Activated CD4-positive, alpha-beta T cell treated with anti-CD3 and anti-CD28 coated beads for 36 hours (primary cell): Measurements from ENCODE around the gene BARX2. TPM values are rescaled to one million over a fixed set of nuclear protein-coding genes. Genes with fewer than 3 reads are reported as not detected.

Experiments
- ATAC-seq: fragments of 200-7000 bp; cut with Tn5 transposase; one replicate; pipeline ENCODE4 v1.10.0; 2021; ENCODE audit warnings: mild to moderate bottlenecking, moderate library complexity
- CTCF ChIA-PET: fragments of 350-600 bp; sonication (Branson Sonifier 250); formaldehyde crosslinking; loops from one replicate; lab custom pipeline; 2021; ENCODE audit warnings: antibody characterized with exemption; lab: Charles Lee
- POLR2A ChIA-PET: fragments of 350-600 bp; sonication (Branson Sonifier 250); formaldehyde crosslinking; loops from one replicate; lab custom pipeline; 2021; ENCODE audit warnings: antibody characterized with exemption, inconsistent platforms; lab: Charles Lee
- DNase-seq: peaks from one replicate; pipeline ENCODE4 v3.0.0-alpha.2; 2020
- H3K27ac Mint-ChIP-seq: one replicate; pipeline ENCODE4 v1.8.0; 2021; ENCODE audit warnings: mixed read lengths
- H3K27me3 Mint-ChIP-seq: one replicate; pipeline ENCODE4 v1.8.0; 2021; ENCODE audit warnings: mixed read lengths
- H3K36me3 Mint-ChIP-seq: one replicate; pipeline ENCODE4 v1.8.0; 2021; ENCODE audit warnings: low read depth, mixed read lengths
- H3K4me1 Mint-ChIP-seq: one replicate; pipeline ENCODE4 v1.8.0; 2021; ENCODE audit warnings: mixed read lengths
- H3K4me3 Mint-ChIP-seq: one replicate; pipeline ENCODE4 v1.8.0; 2021; ENCODE audit warnings: mild to moderate bottlenecking, moderate library complexity, mixed read lengths
- H3K9me3 Mint-ChIP-seq: one replicate; pipeline ENCODE4 v1.8.0; 2021; ENCODE audit warnings: low read depth, mixed read lengths
- intact Hi-C, 2 experiments: fragments of 100-400 bp; cut with DNase I in 1 of 2; cut with micrococcal nuclease in 1 of 2; formaldehyde crosslinking; loops; one replicate each; pipeline versions ENCODE4 v1.14.2 to v1.15.1; 2022 to 2024; cut with DNase I, micrococcal nuclease
- total RNA-seq, 2 experiments: library from RNA; stranded (reverse); gene quantifications; one replicate each; pipeline ENCODE4 v1.2.3, GENCODE V29; 2021

The BARX2 gene
- total RNA-seq, 2 experiments from 2014 or later = 0.89 to 1.3 TPM

DNA sequence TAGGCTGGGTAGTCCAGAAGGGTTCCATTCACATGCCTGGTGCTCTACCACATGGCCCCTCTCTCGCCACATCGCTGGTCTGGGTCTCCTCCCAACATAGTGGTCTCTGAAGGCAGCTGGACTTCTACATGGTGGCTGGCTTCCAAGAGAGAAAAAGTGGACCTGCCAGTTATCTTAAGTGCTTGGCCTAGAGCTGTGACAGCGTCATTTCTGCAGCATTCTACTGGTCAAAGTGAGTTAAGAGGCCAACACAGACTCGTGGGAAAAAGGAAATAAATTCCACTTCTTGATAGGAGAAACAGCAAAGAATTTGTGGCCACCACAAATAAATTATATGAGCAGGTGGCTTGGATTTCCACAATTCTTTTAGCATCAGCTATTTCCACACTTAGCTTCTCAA lies 21.0 kb upstream of the BARX2 start:
- DNase-seq (no peak), ATAC-seq (no peak)
- Mint-ChIP-seq H3K4me3 (no peak overlapping the region), H3K36me3 (no peaks in the 10 kb centered on the region), H3K4me1 (no peaks in the 10 kb centered on the region), H3K27me3 (peaks cover 5% of the 10 kb centered on the region), H3K27ac (no peak overlapping the region), H3K9me3 (peaks cover 5% of the 10 kb centered on the region)
- POLR2A ChIA-PET = no interaction called here
- intact Hi-C loops = no loop called here
- CTCF ChIA-PET = no interaction called here

GRCh38 chr11:129359748-129360147 lies 15.9 kb upstream of the BARX2 start:
- CTCF ChIA-PET = interaction anchor here (0.5 to 1.3 kb wide), 2 partner anchors 9 to 391 kb away, joined by 3 to 4 read pairs; no protein-coding TSS in a partner anchor
- intact Hi-C loops = no loop called here
- ATAC-seq (no peak), DNase-seq (no peak)
- H3K27ac Mint-ChIP-seq = no peak overlapping the region
- POLR2A ChIA-PET = no interaction called here
- no peak overlapping the region for H3K4me3 Mint-ChIP-seq
- peaks cover 11% of the 10 kb centered on the region for H3K9me3 Mint-ChIP-seq
- no peaks in the 10 kb centered on the region for H3K4me1 Mint-ChIP-seq
- H3K27me3 Mint-ChIP-seq = peaks cover 10% of the 10 kb centered on the region
- no peaks in the 10 kb centered on the region for H3K36me3 Mint-ChIP-seq

DNA sequence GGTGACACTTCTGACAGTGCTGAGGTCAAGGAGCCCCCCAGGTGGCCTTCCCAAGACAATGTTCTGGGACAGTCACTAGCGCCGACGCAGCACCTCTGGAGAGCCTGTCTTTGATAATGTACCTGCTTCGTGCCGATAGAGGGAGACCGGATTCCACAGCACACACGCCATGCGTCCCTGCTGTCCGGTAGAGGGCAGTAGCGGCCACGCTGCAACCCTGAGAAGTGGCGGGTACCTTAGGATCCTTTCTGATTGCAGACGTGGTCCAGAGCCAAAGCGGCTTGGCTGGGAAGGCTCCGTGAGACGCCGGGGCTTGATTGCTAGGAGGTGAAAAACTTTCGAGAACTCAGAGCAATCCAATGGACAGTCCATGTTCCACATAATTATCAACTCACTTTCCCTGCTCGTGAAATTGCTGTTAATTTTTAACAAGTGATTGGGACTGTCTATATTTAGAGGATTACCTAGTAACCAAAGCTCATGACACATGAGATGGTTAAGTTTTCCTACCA lies 11.4 kb upstream of the BARX2 start:
- H3K9me3 Mint-ChIP-seq = peaks cover 11% of the 10 kb centered on the region
- H3K4me3 Mint-ChIP-seq = no peak overlapping the region
- peak; percentile 91 for DNase-seq
- peak; percentile 99 for ATAC-seq
- intact Hi-C loops = loop anchor here (1.0 kb wide), 4 partner anchors 247 to 387 kb away; no protein-coding TSS in a partner anchor
- ChIA-PET CTCF (interaction anchor here (0.5 to 3.3 kb wide), 11 partner anchors 11 to 514 kb away, joined by 3 to 29 read pairs (median 5); partner anchors contain the start of gene BARX2), POLR2A (no interaction called here)
- H3K27me3 Mint-ChIP-seq = peaks cover 32% of the 10 kb centered on the region
- H3K4me1 Mint-ChIP-seq = no peaks in the 10 kb centered on the region
- no peak overlapping the region for H3K27ac Mint-ChIP-seq
- no peaks in the 10 kb centered on the region for H3K36me3 Mint-ChIP-seq

- Mint-ChIP-seq H3K4me3 (no peak overlapping the region), H3K9me3 (no peaks in the 10 kb centered on the region), H3K27me3 (peaks cover 33% of the 10 kb centered on the region), H3K27ac (no peak overlapping the region), H3K4me1 (no peaks in the 10 kb centered on the region), H3K36me3 (no peaks in the 10 kb centered on the region)
- intact Hi-C loops = no loop called here
- ChIA-PET POLR2A (no interaction called here), CTCF (interaction anchor here (1.4 to 3.3 kb wide), 3 partner anchors 9 to 384 kb away, joined by 5 to 29 read pairs (median 18); partner anchors contain the start of gene BARX2)
- no peak for DNase-seq
- ATAC-seq = no peak
These were observed 9.8 kb upstream of the BARX2 start for GRCh38 chr11:129365816-129366215.

DNA sequence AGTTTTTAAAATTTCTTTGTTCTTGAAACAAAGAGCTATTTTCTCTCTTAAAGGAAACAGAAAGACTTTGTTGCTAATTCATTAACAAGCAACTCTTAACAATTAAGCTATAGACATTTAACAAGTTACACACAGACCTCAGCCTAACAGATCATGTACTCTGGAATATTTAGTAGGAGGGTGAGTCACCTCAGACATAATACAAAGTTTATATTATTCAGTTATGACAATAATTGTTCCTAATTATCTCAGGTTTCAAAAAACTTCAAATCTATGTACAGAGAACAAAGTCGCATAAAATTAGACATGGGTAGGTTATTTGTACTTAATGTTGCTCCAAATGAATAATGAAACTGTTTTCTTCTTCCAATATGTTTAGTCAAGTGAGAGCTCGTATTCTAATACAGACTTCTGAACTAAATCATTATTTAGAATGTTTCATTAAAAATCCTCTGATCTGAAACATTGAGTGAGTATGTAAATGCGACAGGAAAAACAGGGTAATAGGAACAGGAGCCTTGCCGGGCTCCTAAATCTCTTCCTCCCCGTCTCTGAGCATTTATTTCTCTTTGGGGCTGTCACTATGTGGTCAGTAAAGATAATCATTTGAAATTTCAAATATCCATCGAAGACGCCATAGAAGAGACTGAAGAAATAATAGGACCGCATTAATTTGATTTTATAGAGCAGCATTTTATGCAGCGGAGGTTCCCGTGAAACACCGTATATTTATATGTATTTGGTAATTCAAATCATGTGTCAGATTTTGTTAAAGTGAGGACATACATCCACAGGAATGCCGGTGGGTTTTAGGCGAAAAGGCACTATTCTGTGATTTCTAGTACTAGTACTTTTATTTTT lies 8.7 kb upstream of the BARX2 start:
- Mint-ChIP-seq H3K36me3 (no peaks in the 10 kb centered on the region), H3K27ac (no peak overlapping the region), H3K27me3 (peaks cover 45% of the 10 kb centered on the region), H3K4me3 (no peak overlapping the region), H3K9me3 (no peaks in the 10 kb centered on the region), H3K4me1 (no peaks in the 10 kb centered on the region)
- ChIA-PET POLR2A (no interaction called here), CTCF (interaction anchor here (0.6 to 3.2 kb wide), 9 partner anchors 10 to 1294 kb away, joined by 3 to 29 read pairs (median 3); no protein-coding TSS in a partner anchor)
- no peak for DNase-seq
- intact Hi-C loops = no loop called here
- ATAC-seq = no peak

DNA sequence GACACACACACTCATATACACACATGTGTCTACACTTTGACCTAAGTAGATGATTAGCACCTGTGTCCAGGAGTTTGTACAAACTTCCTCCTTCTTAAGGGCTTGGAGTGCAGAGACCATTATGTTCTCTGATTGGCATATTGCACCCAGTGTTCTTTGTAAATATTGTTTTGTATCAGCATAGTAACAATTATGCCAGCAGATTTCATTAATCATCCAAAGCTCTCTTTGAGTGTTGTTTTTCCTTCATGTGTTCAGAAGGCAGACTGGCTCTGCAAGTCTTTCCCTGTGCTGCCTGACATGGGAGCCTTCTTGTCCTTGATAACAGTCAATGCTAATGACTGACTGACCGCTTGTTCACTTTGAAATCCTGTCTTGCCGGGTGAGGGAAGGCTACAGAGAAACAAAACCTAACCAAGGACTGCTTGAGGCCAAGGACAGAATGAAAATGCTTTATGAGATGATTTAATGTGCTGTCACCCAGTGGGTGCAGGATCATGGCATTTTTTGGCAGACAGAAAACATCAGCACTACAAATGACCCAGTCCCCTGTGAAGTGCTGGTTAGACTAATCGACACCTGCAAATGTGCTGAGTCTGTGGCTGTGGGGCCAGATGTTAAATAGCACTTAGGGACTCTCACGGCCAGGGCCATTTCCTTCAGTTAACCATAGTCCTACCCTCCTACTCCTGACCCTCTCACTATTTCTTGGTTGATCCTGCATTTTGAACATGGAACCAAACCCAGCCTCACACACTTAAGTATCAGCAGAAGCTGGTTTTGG lies 6.6 kb upstream of the BARX2 start:
- POLR2A ChIA-PET = no interaction called here
- Mint-ChIP-seq H3K4me1 (peaks cover 12% of the 10 kb centered on the region), H3K4me3 (no peak overlapping the region), H3K27me3 (peaks cover 56% of the 10 kb centered on the region), H3K9me3 (no peaks in the 10 kb centered on the region), H3K27ac (no peak overlapping the region), H3K36me3 (no peaks in the 10 kb centered on the region)
- CTCF ChIA-PET = interaction anchor here (0.7 to 1.5 kb wide), 3 partner anchors 9 to 381 kb away, joined by 3 to 4 read pairs (median 4); no protein-coding TSS in a partner anchor
- no peak for ATAC-seq
- intact Hi-C loops = no loop called here
- DNase-seq = no peak

DNA sequence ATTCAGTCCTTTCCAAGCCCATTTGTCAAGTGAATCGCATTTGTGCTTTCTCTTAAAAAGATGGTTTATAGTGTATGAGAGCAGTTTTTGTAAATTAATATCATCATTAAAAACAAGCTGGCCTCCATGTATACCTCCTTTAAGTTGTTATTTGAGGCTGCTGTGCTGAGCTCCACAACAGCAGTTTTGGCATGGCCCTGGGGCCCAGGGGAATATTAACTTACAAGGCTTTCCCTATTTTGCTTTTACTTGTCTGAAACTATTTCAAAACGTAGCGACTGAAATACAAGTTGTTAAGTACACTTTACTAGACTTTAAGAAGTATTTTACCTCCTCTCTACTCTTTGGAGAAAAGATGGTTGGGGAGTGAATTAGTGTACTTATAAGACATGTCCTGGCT lies 4.9 kb upstream of the BARX2 start:
- ATAC-seq = no peak
- Mint-ChIP-seq H3K9me3 (no peaks in the 10 kb centered on the region), H3K4me1 (peaks cover 17% of the 10 kb centered on the region), H3K27ac (no peak overlapping the region), H3K4me3 (no peak overlapping the region), H3K36me3 (no peaks in the 10 kb centered on the region), H3K27me3 (peaks cover 65% of the 10 kb centered on the region)
- ChIA-PET CTCF (no interaction called here), POLR2A (interaction anchor here (0.6 kb wide), 1 partner anchor 9 kb away, joined by 3 read pairs; no protein-coding TSS in a partner anchor)
- intact Hi-C loops = loop anchor here in 1 of 2 experiments (5.0 kb wide), 1 partner anchor 272 kb away; no protein-coding TSS in a partner anchor
- no peak for DNase-seq

DNA sequence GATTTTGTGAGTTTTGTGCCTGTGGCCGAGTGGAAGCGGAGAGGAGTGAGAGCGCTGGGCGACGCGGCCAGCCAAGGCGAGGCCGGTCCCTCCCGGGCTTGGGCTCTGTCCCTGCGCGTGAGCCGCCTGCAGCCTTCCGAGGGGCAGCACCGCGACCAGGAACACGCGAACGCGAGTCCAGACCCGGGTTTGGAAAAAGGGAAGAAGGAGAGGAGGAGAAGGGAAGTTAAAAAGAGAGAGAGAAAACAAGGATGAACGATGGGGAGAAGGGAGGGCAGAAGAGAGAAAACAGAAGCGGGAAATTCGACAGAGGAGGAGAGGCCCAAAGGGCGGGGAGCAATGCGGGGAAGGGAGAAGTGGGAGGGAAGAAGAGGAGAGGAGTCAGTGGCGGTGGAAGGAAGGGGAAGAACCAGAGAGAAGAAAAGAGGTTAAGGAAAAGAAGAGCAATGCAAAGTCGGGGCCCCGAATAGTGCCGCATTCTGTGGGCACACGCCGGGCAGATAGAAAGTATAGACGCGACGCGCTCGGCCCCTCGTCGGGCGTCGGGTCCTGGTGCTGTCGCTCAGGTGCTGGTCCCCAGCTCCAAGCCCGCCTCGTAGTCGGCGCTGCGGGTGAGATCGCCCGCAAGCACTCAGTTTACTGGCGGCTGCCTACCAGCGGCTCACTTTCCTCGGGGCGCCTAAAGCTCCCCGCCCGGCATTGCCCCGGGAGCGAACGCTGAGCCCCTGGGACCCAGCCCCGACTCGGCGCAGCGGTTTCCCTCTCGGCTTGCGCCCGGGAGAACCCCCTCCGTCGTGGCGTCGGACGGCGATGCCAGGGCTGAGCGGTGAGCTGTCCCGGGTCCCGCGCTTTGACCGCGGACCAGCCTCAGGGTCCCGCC lies 2.8 kb upstream of the BARX2 start:
- ATAC-seq (no peak), DNase-seq (peak; percentile 23)
- Mint-ChIP-seq H3K9me3 (no peaks in the 10 kb centered on the region), H3K4me1 (peaks cover 25% of the 10 kb centered on the region), H3K36me3 (no peaks in the 10 kb centered on the region), H3K27ac (no peak overlapping the region), H3K27me3 (peaks cover 66% of the 10 kb centered on the region), H3K4me3 (peak overlapping the region; percentile 27)
- ChIA-PET CTCF (no interaction called here), POLR2A (no interaction called here)
- intact Hi-C loops = loop anchor here in 1 of 2 experiments (5.0 kb wide), 1 partner anchor 269 kb away; no protein-coding TSS in a partner anchor

- ATAC-seq (no peak), DNase-seq (peak; percentile 10)
- Mint-ChIP-seq H3K4me3 (peak overlapping the region; percentile 50), H3K27me3 (peaks cover 68% of the 10 kb centered on the region), H3K27ac (no peak overlapping the region), H3K9me3 (no peaks in the 10 kb centered on the region), H3K36me3 (no peaks in the 10 kb centered on the region), H3K4me1 (peaks cover 25% of the 10 kb centered on the region)
- POLR2A ChIA-PET = no interaction called here
- CTCF ChIA-PET = interaction anchor here (0.8 to 3.2 kb wide), 2 partner anchors 9 to 107 kb away, joined by 4 to 18 read pairs; no protein-coding TSS in a partner anchor
- intact Hi-C loops = loop anchor here in 1 of 2 experiments (5.0 kb wide), 1 partner anchor 269 kb away; no protein-coding TSS in a partner anchor
These were observed 2.1 kb upstream of the BARX2 start for GRCh38 chr11:129373489-129373953.
